Amniotic epithelial cell (primary cell): Measurements from ENCODE around the gene FAM120C.

Experiments used
- DNase-seq: peaks from one replicate; pipeline ENCODE4 v3.0.0-alpha.2; 2010; ENCODE audit warnings: low read depth

FAM120C gene

GRCh38 chrX:54182864-54183613, at the start of gene FAM120C:
TSS of gene FAM120C (minus strand) at chrX:54183254. CDS start at chrX:54183198, 56 bp downstream.
- peak; percentile 64 for DNase-seq

- DNase-seq = peak; percentile 5
Observed at GRCh38 chrX:54230435-54231148, 47.5 kb upstream of the FAM120C start.

- DNase-seq = no peak
Observed at GRCh38 chrX:54223581-54223980, 40.5 kb upstream of the FAM120C start.

- DNase-seq = no peak
Observed at GRCh38 chrX:54213603-54214002, 30.5 kb upstream of the FAM120C start.

- DNase-seq = peak; percentile 67
Observed at GRCh38 chrX:54208531-54208930, 25.5 kb upstream of the FAM120C start.

- no peak for DNase-seq
Observed at GRCh38 chrX:54198262-54198661, 15.2 kb upstream of the FAM120C start.

GRCh38 chrX:54194982-54195588, 12.0 kb upstream of the FAM120C start:
- no peak for DNase-seq

GRCh38 chrX:54193085-54193821, 10.2 kb upstream of the FAM120C start:
- DNase-seq = no peak

- no peak for DNase-seq
Observed at GRCh38 chrX:54184474-54184873, 1.4 kb upstream of the FAM120C start.

GRCh38 chrX:54182194-54182863, 725 bp downstream of the FAM120C start:
- DNase-seq = peak; percentile 32

GRCh38 chrX:54181202-54181953, 1.7 kb downstream of the FAM120C start:
- DNase-seq = peak; percentile 7

GRCh38 chrX:54180403-54180802, 2.7 kb downstream of the FAM120C start:
- peak; percentile 29 for DNase-seq

- peak; percentile 76 for DNase-seq
Observed at GRCh38 chrX:54178100-54178940, 4.7 kb downstream of the FAM120C start.

GRCh38 chrX:54177306-54177705, 5.7 kb downstream of the FAM120C start:
- DNase-seq = no peak

GRCh38 chrX:54173791-54174190, 9.3 kb downstream of the FAM120C start:
- no peak for DNase-seq

- DNase-seq = no peak
Observed at GRCh38 chrX:54172455-54172854, 10.6 kb downstream of the FAM120C start.

- DNase-seq = peak; percentile 10
Observed at GRCh38 chrX:54171527-54172250, 11.4 kb downstream of the FAM120C start.

GRCh38 chrX:54171091-54171490, 12.0 kb downstream of the FAM120C start:
- no peak for DNase-seq

- DNase-seq = peak; percentile 24
Observed at GRCh38 chrX:54166915-54167314, 16.1 kb downstream of the FAM120C start.
